K562 (cell line): Measurements from ENCODE around the gene SLC6A7. TPM values are rescaled to one million over a fixed set of nuclear protein-coding genes. Genes with fewer than 3 reads are reported as not detected.

ENCODE experiments used
- BHLHE40 ChIP-seq: IDR thresholded peaks from 2 replicates; pipeline ENCODE4 v1.6.1; 2011; ENCODE audit warnings: low read length, improper control_type of control experiment
- CBX2 ChIP-seq: fragments of 200-600 bp; sonication (generic); IDR thresholded peaks from one replicate; pipeline ENCODE4 v1.6.1; 2012; ENCODE audit warnings: mild to moderate bottlenecking, low read length, inconsistent platforms; ENCODE audit not compliant: insufficient read depth, poor library complexity, severe bottlenecking
- CREBBP ChIP-seq: IDR thresholded peaks from one replicate; pipeline ENCODE4 v1.6.1; 2012; ENCODE audit warnings: low read depth, mild to moderate bottlenecking, control low read depth, inconsistent platforms, low read length
- CREM ChIP-seq: IDR thresholded peaks from 2 replicates; pipeline ENCODE4 v1.6.1; 2014; ENCODE audit warnings: antibody characterized with exemption, low read depth
- DNMT1 ChIP-seq: fragments of 450-650 bp; IDR thresholded peaks from 2 replicates; pipeline ENCODE4 v1.6.1; 2016; ENCODE audit warnings: antibody characterized with exemption, mild to moderate bottlenecking
- ESRRA ChIP-seq: fragments of 450-650 bp; IDR thresholded peaks from 2 replicates; pipeline ENCODE4 v1.6.1; 2014; ENCODE audit warnings: low read depth, mild to moderate bottlenecking, moderate library complexity, borderline replicate concordance
- FOS ChIP-seq: IDR thresholded peaks from 3 replicates; pipeline ENCODE4 v1.6.1; 2011; ENCODE audit not compliant: insufficient read length; ENCODE audit errors: extremely low read depth
- GATAD2B ChIP-seq: fragments of 450-650 bp; IDR thresholded peaks from 2 replicates; pipeline ENCODE4 v1.6.1; 2017; ENCODE audit warnings: mild to moderate bottlenecking, borderline replicate concordance
- KAT7 ChIP-seq: sonication (generic); formaldehyde crosslinking; IDR thresholded peaks from 2 replicates; pipeline ENCODE4 v1.8.0; 2022; ENCODE audit warnings: missing genetic modification reagents, mild to moderate bottlenecking, borderline replicate concordance
- KDM4B ChIP-seq, 2 experiments: fragments of 450-650 bp in 1 of 2; sonication (generic) in 1 of 2; IDR thresholded peaks; 2 replicates each; pipeline ENCODE4 v1.6.1; 2016 to 2017; ENCODE audit warnings: borderline replicate concordance in 2 of 2, antibody characterized with exemption in 1 of 2, low read depth in 1 of 2, mild to moderate bottlenecking in 1 of 2
- KLF13 ChIP-seq: fragments of 450-650 bp; IDR thresholded peaks from 2 replicates; pipeline ENCODE4 v1.6.1; 2016; ENCODE audit warnings: missing genetic modification characterization, low read depth, mild to moderate bottlenecking, missing compliant biosample characterization, moderate library complexity, borderline replicate concordance
- PTTG1 ChIP-seq: fragments of 450-650 bp; IDR thresholded peaks from 2 replicates; pipeline ENCODE4 v1.6.1; 2016; ENCODE audit warnings: low read depth, mild to moderate bottlenecking, missing genetic modification characterization, missing compliant biosample characterization
- RB1 ChIP-seq: fragments of 450-650 bp; IDR thresholded peaks from 2 replicates; pipeline ENCODE4 v1.6.1; 2017; ENCODE audit warnings: low read depth, mild to moderate bottlenecking
- ZNF347 ChIP-seq: fragments of 450-650 bp; formaldehyde crosslinking; IDR thresholded peaks from 2 replicates; pipeline ENCODE4 v1.4.0; 2020; ENCODE audit warnings: low read depth, mild to moderate bottlenecking, moderate library complexity
- ZSCAN29 ChIP-seq: fragments of 450-650 bp; IDR thresholded peaks from 2 replicates; pipeline ENCODE4 v1.6.1; 2017
- polyA plus RNA-seq, 8 experiments: library from polyadenylated mRNA; depleted of rRNA in 4 of 8; stranded (reverse) in 5 of 8; unstranded in 3 of 8; fragments of >200 nt; fragmentation: Nextera tagmentation in 2 of 8; fragmentation: Illumina TruSeq in 1 of 8; extraction: Ambion mirVana in 2 of 8; extraction: Trizol in 1 of 8; gene quantifications; 2 replicates each; pipeline versions ENCODE4 v1.2.1 to v1.2.3, GENCODE V29; 2011 to 2014; ENCODE audit warnings: inconsistent platforms in 1 of 8, missing spikeins in 1 of 8
- total RNA-seq, 7 experiments: library from RNA; depleted of rRNA in 6 of 7; stranded (reverse); fragments of >200 nt in 6 of 7; fragmentation: Illumina TruSeq in 2 of 7; extraction: Trizol in 2 of 7; gene quantifications; 2 replicates each; pipeline versions ENCODE4 v1.2.1 to v1.2.3, GENCODE V29; 2011 to 2021; ENCODE audit warnings: low replicate concordance in 1 of 7
- TF ChIP-seq, protein P1 (sequence below): fragments of 250-450 bp; sonication (Bioruptor Pico); IDR thresholded peaks from 2 replicates; pipeline ENCODE4 v1.5.0; 2021; ENCODE audit warnings: mild to moderate bottlenecking, borderline replicate concordance
- TF ChIP-seq, protein P2 (sequence below): fragments of 250-450 bp; sonication (Bioruptor Pico); IDR thresholded peaks from 2 replicates; pipeline ENCODE4 v1.5.0; 2022; ENCODE audit warnings: mild to moderate bottlenecking
- TF ChIP-seq, protein P3 (sequence below): fragments of 450-650 bp; IDR thresholded peaks from 2 replicates; pipeline ENCODE4 v1.6.1; 2014; ENCODE audit warnings: low read depth, mild to moderate bottlenecking, moderate library complexity, borderline replicate concordance

Gene SLC6A7
- total and polyA plus RNA-seq, 9 of the 15 experiments (the other 6 are each of a cell fraction or from before 2014, with no cell fraction given), result not detected

DNA sequence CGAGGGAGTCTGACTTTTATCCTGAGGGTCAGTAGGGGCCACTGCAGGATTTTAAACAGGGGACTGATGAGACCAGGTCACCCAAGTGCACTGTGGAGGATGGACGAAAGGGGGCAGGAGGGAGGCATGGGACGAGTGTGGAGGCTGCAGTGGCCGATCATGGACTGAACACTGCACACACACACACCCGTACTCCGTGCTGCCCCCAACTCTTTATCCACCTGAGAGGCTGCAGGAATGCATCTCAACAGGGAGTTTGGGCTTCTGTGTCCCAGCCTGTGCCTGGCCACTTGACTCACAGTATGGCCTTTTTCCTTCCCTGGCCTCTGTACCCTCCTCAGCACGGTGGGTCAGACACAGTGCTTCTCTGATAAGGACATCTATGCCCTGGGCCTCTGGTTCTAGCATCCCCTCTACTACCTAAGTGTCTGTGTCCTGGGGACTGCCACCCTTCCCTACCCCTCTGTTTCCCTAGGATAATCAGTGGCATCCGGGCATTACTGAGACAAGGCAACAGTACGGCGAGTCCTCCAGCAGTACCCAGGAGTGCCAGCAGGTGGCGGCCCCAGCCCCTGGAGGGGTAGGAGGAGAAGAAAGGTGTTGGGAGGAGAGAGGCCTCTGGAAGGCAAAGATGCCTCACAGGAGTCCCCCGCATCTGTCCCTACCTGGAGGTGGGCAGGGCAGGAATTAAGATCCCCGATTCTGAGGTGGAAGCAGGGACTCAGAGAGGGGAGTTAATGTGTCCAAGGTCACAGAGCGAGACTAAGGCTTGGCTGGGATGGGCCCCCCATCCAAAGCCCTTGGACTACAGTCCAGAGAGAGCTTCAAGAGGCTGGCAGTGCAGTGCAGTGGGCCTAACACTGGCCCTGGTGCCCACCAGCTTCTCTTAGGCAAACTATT, 28.4 kb upstream of the SLC6A7 start (continued):
- TF ChIP-seq, protein P1, sequence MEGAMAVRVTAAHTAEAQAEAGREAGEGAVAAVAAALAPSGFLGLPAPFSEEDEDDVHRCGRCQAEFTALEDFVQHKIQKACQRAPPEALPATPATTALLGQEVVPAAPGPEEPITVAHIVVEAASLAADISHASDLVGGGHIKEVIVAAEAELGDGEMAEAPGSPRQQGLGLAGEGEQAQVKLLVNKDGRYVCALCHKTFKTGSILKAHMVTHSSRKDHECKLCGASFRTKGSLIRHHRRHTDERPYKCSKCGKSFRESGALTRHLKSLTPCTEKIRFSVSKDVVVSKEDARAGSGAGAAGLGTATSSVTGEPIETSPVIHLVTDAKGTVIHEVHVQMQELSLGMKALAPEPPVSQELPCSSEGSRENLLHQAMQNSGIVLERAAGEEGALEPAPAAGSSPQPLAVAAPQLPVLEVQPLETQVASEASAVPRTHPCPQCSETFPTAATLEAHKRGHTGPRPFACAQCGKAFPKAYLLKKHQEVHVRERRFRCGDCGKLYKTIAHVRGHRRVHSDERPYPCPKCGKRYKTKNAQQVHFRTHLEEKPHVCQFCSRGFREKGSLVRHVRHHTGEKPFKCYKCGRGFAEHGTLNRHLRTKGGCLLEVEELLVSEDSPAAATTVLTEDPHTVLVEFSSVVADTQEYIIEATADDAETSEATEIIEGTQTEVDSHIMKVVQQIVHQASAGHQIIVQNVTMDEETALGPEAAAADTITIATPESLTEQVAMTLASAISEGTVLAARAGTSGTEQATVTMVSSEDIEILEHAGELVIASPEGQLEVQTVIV, result no peak
- TF ChIP-seq KLF13 (no peak), CBX2 (no peak), PTTG1 (no peak), ZNF347 (CRISPR knock-in tag) (no peak), CREM (peak; percentile 60; the same call in 1 of the 2 replicates), DNMT1 (0 out of 2 replicates have a peak, but pooled peaks have one; percentile 32), BHLHE40 (0 out of 2 replicates have a peak, but pooled peaks have one; percentile 33), KDM4B (IDR thresholded peaks at IDR 0.05; ENCODE audit: borderline replicate concordance in 2 of 2, low read depth in 1 of 2) (no peak), ESRRA (peak; percentile 56), GATAD2B (no peak), RB1 (peak; percentile 49), ZSCAN29 (no peak), CREBBP (no peak), KAT7 (no peak), FOS (no peak)
- TF ChIP-seq, protein P2, sequence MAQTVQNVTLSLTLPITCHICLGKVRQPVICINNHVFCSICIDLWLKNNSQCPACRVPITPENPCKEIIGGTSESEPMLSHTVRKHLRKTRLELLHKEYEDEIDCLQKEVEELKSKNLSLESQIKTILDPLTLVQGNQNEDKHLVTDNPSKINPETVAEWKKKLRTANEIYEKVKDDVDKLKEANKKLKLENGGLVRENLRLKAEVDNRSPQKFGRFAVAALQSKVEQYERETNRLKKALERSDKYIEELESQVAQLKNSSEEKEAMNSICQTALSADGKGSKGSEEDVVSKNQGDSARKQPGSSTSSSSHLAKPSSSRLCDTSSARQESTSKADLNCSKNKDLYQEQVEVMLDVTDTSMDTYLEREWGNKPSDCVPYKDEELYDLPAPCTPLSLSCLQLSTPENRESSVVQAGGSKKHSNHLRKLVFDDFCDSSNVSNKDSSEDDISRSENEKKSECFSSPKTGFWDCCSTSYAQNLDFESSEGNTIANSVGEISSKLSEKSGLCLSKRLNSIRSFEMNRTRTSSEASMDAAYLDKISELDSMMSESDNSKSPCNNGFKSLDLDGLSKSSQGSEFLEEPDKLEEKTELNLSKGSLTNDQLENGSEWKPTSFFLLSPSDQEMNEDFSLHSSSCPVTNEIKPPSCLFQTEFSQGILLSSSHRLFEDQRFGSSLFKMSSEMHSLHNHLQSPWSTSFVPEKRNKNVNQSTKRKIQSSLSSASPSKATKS (CRISPR knock-in tag), result no peak
- TF ChIP-seq, protein P3, sequence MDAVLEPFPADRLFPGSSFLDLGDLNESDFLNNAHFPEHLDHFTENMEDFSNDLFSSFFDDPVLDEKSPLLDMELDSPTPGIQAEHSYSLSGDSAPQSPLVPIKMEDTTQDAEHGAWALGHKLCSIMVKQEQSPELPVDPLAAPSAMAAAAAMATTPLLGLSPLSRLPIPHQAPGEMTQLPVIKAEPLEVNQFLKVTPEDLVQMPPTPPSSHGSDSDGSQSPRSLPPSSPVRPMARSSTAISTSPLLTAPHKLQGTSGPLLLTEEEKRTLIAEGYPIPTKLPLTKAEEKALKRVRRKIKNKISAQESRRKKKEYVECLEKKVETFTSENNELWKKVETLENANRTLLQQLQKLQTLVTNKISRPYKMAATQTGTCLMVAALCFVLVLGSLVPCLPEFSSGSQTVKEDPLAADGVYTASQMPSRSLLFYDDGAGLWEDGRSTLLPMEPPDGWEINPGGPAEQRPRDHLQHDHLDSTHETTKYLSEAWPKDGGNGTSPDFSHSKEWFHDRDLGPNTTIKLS, result 0 out of 2 replicates have a peak, but pooled peaks have one; percentile 27
